Nephron progenitor cell (in vitro differentiated cells): ENCODE results near the gene UGCG.
A peak's percentile ranks its signal among the peaks of the same experiment; 100 is the strongest.
"Not testable (repeated sequence)": the region's sequence is repeated elsewhere in the genome, so short reads cannot be mapped to it uniquely, and the experiment has no call there.

ENCODE experiments used
- DNase-seq: peaks from one replicate; pipeline ENCODE4 v3.0.0; 2021
- H3K27ac Mint-ChIP-seq: 2 replicates; pipeline ENCODE4 v1.8.0; 2021; ENCODE audit warnings: mild to moderate bottlenecking, moderate library complexity, mixed read lengths
- H3K27me3 Mint-ChIP-seq: 2 replicates; pipeline ENCODE4 v1.8.0; 2021; ENCODE audit warnings: mild to moderate bottlenecking, low read depth, mixed read lengths; ENCODE audit not compliant: poor library complexity
- H3K36me3 Mint-ChIP-seq: 2 replicates; pipeline ENCODE4 v1.8.0; 2021; ENCODE audit warnings: low read depth, mixed read lengths
- H3K4me1 Mint-ChIP-seq: 2 replicates; pipeline ENCODE4 v1.8.0; 2021; ENCODE audit warnings: mixed read lengths
- H3K4me3 Mint-ChIP-seq: 2 replicates; pipeline ENCODE4 v1.8.0; 2021; ENCODE audit warnings: mild to moderate bottlenecking, moderate library complexity, mixed read lengths
- H3K9me3 Mint-ChIP-seq: 2 replicates; pipeline ENCODE4 v1.8.0; 2021; ENCODE audit warnings: mild to moderate bottlenecking, moderate library complexity, mixed read lengths
- CTCF ChIP-seq: fragments of 200-600 bp; sonication (generic); IDR thresholded peaks from 2 replicates; pipeline ENCODE4 v1.5.0; 2021; ENCODE audit warnings: antibody characterized with exemption

UGCG gene

GRCh38 chr9:111952559-111952958 lies 55.9 kb downstream of the UGCG start:
- Mint-ChIP-seq H3K27ac (no peak overlapping the region), H3K27me3 (peaks cover 3% of the 10 kb centered on the region)

GRCh38 chr9:111953444-111953843 lies 56.8 kb downstream of the UGCG start:
- Mint-ChIP-seq H3K4me3 (no peak overlapping the region), H3K9me3 (no peaks in the 10 kb centered on the region), H3K27ac (no peak overlapping the region), H3K4me1 (peaks cover 20% of the 10 kb centered on the region), H3K27me3 (peaks cover 3% of the 10 kb centered on the region), H3K36me3 (no peaks in the 10 kb centered on the region)
- no peak for TF ChIP-seq CTCF
- DNase-seq: no peak

More at GRCh38 chr9:111952559-111952958, 55.9 kb downstream of the UGCG start:
- Mint-ChIP-seq H3K4me1 (peaks cover 12% of the 10 kb centered on the region), H3K9me3 (no peaks in the 10 kb centered on the region), H3K36me3 (no peaks in the 10 kb centered on the region), H3K4me3 (no peak overlapping the region)
- TF ChIP-seq CTCF: no peak
- DNase-seq: no peak

- Mint-ChIP-seq H3K36me3 (no peaks in the 10 kb centered on the region), H3K4me3 (no peak overlapping the region), H3K27ac (no peak overlapping the region)
Measured at GRCh38 chr9:111955048-111955447, 58.4 kb downstream of the UGCG start.

GRCh38 chr9:111957856-111958631 lies 61.4 kb downstream of the UGCG start:
- no peaks in the 10 kb centered on the region for H3K36me3 Mint-ChIP-seq
- H3K27me3 Mint-ChIP-seq: peaks cover 7% of the 10 kb centered on the region
- peaks cover 28% of the 10 kb centered on the region for H3K4me1 Mint-ChIP-seq
- peaks cover 4% of the 10 kb centered on the region for H3K9me3 Mint-ChIP-seq
- TF ChIP-seq CTCF: no peak
- no peak overlapping the region for H3K4me3 Mint-ChIP-seq
- peak overlapping the region; percentile 67 for H3K27ac Mint-ChIP-seq
- no peak for DNase-seq

More at GRCh38 chr9:111955048-111955447, 58.4 kb downstream of the UGCG start:
- Mint-ChIP-seq H3K27me3 (peaks cover 3% of the 10 kb centered on the region), H3K4me1 (peaks cover 28% of the 10 kb centered on the region), H3K9me3 (no peaks in the 10 kb centered on the region)
- no peak for TF ChIP-seq CTCF
- DNase-seq: no peak

GRCh38 chr9:111959468-111960359 lies 63.1 kb downstream of the UGCG start:
- TF ChIP-seq CTCF: no peak
- H3K36me3 Mint-ChIP-seq: no peaks in the 10 kb centered on the region
- no peak overlapping the region for H3K27ac Mint-ChIP-seq
- peaks cover 11% of the 10 kb centered on the region for H3K27me3 Mint-ChIP-seq
- peaks cover 22% of the 10 kb centered on the region for H3K4me1 Mint-ChIP-seq
- H3K4me3 Mint-ChIP-seq: no peak overlapping the region
- DNase-seq: no peak
- peaks cover 9% of the 10 kb centered on the region for H3K9me3 Mint-ChIP-seq

GRCh38 chr9:111960485-111960884 lies 63.9 kb downstream of the UGCG start:
- H3K27me3 Mint-ChIP-seq, DNase-seq, H3K4me3 Mint-ChIP-seq, H3K36me3 Mint-ChIP-seq, H3K9me3 Mint-ChIP-seq, H3K27ac Mint-ChIP-seq: not testable (repeated sequence)
- peaks cover 19% of the 10 kb centered on the region for H3K4me1 Mint-ChIP-seq
